HG03175 (cell line): ENCODE measurements around the gene ZNF80.
"Not testable (repeated sequence)": the region's sequence is repeated elsewhere in the genome, so short reads cannot be mapped to it uniquely, and the experiment has no call there.

Source experiments
- ATAC-seq: cut with Tn5 transposase; IDR thresholded peaks from one replicate; pipeline ENCODE4 v1.9.1; 2021; ENCODE audit warnings: mild to moderate bottlenecking, moderate library complexity; ENCODE audit not compliant: unreplicated experiment

The ZNF80 gene

GRCh38 chr3:114237478-114237877, at the start of gene ZNF80:
ZNF80 (minus strand) TSS chr3:114237578; CDS start chr3:114237074, 504 bp downstream.
- not testable (repeated sequence) for ATAC-seq

GRCh38 chr3:114286266-114286665, 48.9 kb upstream of the ZNF80 start:
- ATAC-seq, result no peak

DNA sequence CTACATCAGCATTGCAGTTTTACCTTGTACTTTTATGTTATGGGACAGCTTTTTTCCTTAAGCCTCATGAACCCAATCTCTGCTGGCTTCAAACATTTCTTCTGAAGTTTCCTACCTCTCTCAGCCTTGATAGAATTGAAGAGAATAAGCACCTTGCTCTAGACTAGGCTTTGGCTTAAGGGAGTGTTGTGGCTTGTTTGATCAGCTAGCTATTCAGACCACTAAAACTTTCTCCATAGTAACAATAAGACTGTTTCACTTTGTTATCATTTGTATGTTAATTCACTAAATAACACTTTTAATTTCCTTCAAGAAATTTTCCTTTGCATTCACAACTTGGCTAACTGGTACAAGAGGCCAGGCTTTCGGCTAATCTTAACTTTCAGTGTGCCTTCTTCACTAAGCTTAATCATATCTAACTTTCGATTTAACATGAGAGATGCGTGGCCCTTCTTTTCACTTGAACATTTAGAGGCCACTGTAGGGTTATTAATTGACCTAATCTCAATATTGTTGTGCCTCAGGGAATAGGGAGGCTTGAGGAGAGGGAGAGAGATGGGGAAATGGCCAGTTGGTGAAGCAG, 48.4 kb upstream of the ZNF80 start:
- ATAC-seq, result peak; percentile 56

DNA sequence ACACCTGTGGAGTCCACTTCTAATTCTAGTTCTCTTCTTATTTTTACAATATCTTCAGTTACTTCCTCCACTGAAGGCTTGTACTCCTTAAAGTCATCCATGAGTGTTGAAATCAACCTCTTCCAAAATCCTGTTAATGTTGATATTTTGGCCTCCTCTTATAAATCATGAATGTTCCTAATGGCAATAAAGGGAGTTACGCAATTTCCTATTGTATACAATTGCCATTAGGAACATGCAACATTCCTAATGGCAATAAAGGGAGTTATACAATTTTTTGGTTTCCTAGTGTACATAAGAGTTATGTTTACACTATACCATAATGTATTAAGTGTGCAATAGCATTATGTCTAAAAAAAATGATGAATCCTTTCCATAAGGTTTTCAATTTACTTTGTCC, 47.3 kb upstream of the ZNF80 start:
- ATAC-seq, result no peak

- not testable (repeated sequence) for ATAC-seq
These were observed 39.5 kb upstream of the ZNF80 start for GRCh38 chr3:114276856-114277255.

- ATAC-seq, result no peak
These were observed 37.6 kb upstream of the ZNF80 start for GRCh38 chr3:114274929-114275328.

DNA sequence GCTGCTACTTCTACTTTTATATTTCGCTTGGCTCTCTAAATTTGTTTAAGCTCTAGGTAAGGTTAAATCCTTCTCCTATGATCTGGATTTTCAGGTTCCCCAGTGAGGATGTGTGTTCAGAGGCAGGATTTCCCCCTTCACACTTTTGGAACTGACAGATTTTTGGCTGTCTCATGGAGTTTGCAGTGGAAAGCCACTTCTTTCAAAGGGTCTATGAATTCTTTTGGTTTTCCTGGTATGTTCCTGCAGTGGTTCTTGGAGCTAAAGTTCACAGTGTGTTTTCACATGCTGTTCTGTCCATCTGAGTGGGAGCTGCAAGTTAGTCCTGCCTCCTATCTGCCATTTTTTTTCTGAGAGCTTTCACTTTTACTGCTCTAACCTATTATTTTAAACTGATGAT, 34.9 kb upstream of the ZNF80 start:
- no peak for ATAC-seq

GRCh38 chr3:114270019-114270418, 32.6 kb upstream of the ZNF80 start:
- no peak for ATAC-seq

- ATAC-seq, result no peak
These were observed 22.8 kb upstream of the ZNF80 start for GRCh38 chr3:114260152-114260551.

DNA sequence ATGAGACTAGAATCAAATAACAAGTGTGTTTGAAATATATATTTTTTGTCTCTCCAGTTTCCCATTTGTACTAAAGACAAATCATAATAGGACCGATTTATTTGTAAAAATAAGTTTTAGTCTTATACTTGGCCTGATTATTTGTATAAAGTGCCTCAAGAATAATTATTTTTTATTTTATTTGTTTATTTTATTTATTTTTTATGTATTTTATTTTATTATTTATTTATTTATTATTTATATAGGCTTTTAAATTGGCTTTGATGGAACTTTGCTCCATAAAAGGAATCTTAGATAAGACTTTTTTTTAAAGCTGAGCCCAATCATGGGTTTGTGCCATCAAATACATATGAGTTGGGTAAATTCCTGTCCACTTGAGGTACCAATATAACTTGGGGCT, 22.2 kb upstream of the ZNF80 start:
- ATAC-seq, result no peak

- ATAC-seq, result no peak
These were observed 16.1 kb upstream of the ZNF80 start for GRCh38 chr3:114253505-114253904.

DNA sequence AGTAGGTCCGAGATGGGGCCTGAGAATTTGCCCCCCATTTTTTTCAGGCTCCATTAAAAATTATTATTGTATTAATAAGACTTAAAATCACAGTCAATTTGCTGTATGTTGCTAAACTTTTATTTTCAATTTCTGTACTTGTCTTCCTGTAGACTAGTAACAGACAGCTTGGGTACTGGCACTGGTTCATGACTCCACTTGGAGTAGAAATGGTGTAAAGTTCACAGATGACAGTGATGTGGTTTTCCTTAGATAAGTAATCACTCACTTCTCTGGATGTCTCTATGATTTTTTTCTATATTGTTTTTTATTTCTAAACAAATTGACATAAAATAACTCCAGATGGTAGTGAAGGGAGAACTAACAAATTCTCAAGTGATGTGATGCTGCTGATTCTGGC, 15.6 kb upstream of the ZNF80 start:
- ATAC-seq, result no peak

DNA sequence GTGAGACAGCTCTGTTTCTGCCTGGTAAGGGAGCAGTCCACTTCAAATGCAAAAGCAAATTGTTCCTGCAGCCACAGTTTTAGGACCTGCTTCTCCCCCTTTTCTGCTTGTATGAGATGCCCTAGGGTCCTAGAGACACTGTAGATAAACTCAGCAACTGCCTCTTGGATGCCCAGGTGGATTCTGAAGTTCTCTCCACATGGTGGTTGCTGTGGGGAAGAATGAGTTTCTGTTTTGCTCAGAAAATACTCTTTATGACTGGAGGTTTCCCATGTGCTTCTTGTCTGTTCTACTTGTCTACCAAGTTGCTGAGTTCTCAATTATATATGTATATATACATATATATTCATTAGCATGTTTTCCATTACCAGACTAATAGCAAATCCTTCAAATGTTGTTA, 5.6 kb upstream of the ZNF80 start:
- ATAC-seq, result peak; percentile 93

DNA sequence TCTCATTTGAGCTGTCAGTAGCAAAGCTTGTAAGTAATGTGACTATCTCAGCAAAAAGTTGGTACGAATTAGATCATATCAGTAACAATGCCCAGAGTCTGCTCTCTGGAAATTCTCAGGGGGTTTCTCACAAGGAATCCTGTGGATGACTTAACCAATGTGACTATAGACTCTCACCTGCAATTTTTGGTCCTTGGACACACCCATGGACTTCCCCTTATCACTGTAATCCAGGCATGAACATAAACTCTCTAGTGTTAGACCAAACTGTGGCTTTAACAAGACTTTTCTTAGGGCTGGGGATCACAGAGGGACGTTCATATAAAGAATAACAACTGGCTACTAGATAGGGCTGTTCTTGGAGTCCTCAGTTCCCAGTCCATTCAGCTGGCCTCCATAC, 3.9 kb upstream of the ZNF80 start:
- no peak for ATAC-seq

DNA sequence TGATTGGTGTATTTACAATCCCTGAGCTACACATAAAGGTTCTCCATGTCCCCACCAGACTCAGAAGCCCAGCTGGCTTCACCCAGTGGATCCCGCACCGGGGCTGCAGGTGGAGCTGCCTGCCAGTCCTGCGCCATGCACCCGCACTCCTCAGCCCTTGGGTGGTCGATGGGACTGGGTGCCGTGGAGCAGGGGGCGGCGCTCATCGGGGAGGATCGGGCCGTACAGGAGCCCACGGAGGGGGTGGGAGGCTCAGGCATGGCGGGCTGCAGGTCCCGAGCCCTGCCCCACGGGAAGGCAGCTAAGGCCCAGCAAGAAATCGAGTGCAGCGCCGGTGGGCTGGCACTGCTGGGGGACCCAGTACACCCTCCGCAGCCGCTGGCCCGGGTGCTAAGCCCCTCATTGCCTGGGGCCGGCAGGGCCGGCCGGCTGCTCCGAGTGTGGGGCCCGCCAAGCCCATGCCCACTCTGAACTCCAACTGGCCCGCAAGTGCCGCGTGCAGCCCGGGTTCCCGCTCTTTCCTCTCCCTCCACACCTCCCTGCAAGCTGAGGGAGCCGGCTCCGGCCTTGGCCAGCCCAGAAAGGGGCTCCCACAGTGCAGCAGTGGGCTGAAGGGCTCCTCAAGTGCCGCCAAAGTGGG, 888 bp upstream of the ZNF80 start:
- ATAC-seq, result not testable (repeated sequence)

DNA sequence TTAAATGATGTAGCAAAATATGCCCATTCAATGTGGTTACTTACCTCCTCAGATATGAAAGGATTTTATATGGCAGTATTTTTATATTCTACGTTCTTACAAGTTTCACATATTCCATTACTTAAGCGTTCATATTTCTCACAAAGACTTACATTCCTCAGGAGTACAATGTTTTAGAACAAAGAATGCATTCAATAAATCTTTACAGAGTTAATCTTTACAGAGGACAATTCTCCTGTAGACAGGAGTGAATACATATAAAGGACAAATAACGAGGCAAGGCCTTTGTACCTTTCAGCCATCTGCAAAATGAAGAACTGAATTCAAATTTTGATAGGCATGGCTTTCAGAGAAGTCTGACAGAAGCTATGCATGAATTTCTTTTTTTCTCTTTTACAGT, 1.9 kb downstream of the ZNF80 start:
- ATAC-seq, result no peak

GRCh38 chr3:114234745-114235144, 2.6 kb downstream of the ZNF80 start:
- no peak for ATAC-seq

- ATAC-seq, result no peak
These were observed 5.8 kb downstream of the ZNF80 start for GRCh38 chr3:114231616-114232015.

DNA sequence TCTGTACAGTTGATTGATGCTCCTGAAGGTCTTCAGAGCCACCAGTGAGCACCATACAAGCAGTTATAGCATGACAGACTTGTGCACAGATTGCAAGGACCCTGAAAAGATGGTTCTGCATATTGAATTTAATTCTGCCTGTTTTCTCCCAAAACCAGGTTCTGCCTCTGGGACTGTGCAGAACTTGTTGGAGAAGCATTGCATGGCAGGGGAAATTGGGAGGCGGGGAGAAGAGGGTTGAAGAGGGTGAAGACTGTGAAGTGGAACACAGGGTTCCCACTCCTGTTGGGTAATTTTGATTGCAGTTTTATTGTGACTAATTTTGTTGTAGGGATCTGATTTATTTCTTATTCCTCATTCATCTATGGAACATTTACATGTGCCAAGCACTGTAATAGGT, 10.3 kb downstream of the ZNF80 start:
- no peak for ATAC-seq

- ATAC-seq, result no peak
These were observed 11.1 kb downstream of the ZNF80 start for GRCh38 chr3:114226313-114226712.

DNA sequence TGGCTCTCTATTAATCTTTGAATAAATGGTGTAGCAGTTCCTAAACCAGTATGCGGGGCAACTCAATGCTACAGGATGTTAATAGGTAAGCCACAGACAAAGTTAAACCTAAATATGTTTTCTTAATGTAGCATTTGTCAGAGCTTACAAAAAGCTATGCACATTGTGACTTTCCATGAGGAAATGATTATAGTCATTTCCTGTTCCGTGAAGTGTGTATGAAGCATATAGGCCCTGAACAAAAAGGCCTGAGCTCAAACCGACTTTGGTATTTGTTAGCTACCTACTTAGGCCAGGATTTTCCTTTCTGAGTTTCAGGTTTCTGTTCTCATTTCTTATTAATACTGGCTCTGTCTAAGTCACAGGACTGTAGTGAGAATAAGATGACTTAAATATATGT, 14.2 kb downstream of the ZNF80 start:
- peak; percentile 85 for ATAC-seq

- ATAC-seq, result no peak
These were observed 15.5 kb downstream of the ZNF80 start for GRCh38 chr3:114221881-114222264.
